LoVo (cell line): ENCODE data around the gene MAFF.

Experiments
- DNase-seq: peaks from one replicate; pipeline ENCODE4 v3.0.0-alpha.2; 2016; ENCODE audit warnings: low spot score

The MAFF gene

GRCh38 chr22:38249803-38250642 lies 48.2 kb downstream of the MAFF start:
- DNase-seq = no peak

GRCh38 chr22:38250643-38251340 lies 49.0 kb downstream of the MAFF start:
- DNase-seq = no peak

- no peak for DNase-seq
Measured at GRCh38 chr22:38251341-38251692, 49.5 kb downstream of the MAFF start.

DNA sequence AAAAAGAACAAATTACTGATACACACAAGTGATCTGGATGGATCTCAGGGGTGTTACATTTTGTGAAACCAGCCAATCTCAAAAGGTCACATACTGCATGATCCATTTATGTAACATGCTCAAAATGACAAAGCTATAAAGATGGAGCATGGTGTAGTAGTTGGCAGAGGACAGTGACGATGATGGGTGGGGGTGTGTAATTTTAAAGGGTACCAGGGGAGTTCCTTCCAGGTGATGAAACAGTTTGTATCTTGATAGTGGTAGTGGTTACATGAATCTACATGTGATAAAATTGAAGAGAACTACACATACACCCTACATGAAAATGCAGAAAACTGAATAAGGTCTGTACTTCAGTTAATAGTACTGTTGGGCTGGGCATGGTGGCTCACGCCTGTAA lies 53.9 kb downstream of the MAFF start:
- DNase-seq = no peak

DNA sequence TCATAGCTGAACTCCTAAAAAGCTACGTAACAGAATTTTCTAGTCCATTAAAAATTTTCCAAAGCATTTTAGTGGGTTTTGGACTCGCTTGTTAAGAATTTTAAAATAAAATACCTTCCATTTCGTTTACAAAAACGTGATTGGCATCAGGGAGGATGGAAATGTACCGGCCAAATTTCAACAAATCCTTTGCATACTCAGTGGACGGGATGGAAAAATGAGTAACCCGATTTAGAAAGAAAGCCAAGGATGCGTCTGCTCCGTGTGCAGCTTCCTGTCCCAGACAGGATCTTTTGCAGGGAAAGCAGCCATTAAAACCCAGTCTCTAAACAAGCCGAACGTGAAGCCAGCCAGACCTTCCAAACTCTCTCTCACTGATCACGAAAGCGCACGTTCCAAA lies 55.4 kb downstream of the MAFF start:
- DNase-seq = no peak

GRCh38 chr22:38257650-38258250 lies 56.0 kb downstream of the MAFF start:
- no peak for DNase-seq

DNA sequence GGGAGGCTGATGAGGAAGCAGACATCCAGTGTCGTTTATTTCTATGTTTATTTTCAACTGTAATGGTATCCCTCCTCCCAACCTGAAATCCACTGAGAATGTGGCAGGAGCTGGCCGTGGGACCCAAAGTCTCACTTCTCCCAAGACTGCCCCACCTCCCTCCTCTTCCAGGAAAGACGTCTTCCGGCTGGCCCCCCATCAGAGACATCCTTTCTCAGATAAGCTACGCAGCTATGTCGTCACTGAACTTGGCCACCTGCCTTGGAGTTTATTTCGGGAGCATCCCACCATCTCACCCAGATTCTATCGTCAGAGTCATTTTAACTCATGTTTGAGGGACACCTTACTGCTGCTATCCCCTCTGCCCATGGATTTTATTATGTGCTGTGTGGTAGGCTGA lies 57.1 kb downstream of the MAFF start:
- DNase-seq = no peak

DNA sequence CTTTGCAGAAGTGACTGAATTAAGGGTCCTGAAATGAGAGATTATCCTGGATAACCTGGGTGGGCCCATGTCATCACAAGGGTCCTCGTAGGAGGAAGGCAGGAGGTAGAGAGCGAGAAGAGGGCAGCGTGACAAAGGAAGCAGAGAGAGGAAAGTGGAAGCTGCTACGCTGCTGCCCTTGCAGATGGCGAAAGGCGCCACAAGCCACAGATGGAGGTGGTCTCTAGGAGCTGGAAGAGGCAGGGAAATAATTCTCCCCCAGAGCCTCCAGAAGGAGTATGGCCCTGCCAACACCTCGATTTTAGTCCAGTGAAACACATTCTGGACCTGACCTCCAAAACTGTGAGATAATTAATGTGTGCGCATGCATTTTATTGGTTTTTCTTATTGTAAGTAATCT lies 57.6 kb downstream of the MAFF start:
- no peak for DNase-seq

DNA sequence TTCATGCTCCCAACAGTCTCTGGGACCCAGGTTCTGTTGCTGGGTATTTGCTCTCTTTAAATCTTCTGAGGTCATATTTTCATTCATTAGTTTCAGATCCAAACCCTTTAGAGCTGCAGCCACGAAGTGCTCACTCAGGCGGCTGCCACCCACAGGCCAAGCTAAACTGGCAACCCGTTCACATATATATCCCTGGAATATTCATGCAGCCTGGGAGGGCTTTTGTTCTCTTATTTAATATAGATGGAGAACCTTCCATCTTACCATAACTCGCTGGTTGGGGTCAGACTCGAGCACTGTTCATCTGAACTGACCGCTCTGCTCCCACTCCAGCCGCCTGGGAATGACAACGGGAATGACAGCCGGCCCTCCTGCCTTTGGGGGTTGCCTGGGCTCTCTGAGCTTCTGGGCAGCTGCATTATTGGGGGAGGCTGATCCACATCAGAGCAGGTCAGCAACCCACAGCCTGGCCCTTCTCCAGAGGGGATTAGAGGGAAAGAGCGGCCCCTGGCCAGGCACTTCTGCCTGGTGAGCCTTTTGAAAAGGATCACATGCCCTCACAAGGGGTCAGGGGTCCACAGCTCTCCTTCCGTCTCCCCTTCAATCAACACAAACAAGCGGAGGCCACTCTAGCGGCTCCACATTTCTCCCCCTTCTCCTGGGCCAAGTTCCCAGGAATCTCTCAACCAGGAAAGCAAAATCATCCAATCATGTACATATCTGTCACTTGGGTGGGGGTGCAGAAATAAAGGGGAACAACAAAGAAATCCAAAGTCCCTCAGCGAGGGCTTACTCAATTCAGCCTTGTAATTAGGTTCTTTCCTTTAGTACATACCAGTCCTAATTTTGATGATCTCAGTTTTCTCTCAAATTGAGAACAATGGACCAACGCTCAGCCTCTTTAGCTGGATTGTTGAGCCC lies 59.2 kb downstream of the MAFF start:
- no peak for DNase-seq

GRCh38 chr22:38262051-38262795 lies 60.4 kb downstream of the MAFF start:
- no peak for DNase-seq

DNA sequence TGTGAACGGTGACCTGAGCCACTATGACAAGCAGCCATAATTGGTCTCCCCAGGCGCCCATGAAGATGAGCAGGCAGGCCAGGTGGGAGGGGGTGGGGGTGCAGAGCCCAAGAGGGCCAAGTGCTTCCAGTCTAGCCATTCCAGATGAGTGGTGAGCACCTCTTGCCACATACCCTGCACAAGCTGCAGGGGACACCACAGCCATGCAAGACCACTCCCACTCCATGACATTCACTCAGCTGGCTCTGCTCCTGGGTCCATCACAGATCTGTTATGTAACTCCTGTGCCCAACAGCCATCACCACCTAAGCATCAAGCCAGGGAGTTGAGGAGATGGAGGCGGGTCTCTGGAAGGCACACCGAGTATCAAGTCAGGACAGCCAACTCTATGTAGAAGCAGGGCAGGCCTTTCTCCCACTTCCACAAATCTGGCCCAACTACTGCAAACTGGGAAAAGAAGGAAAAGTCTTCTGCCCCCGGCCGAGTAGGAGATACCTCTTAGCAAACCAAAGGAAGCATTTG lies 62.6 kb downstream of the MAFF start:
- no peak for DNase-seq
